ENCODE measurements around the gene EDAR. TPM values are rescaled to one million over a fixed set of nuclear protein-coding genes. Genes with fewer than 3 reads are reported as not detected.

The EDAR gene
- total RNA-seq, 1 donor from 2014 or later = not detected

DNA sequence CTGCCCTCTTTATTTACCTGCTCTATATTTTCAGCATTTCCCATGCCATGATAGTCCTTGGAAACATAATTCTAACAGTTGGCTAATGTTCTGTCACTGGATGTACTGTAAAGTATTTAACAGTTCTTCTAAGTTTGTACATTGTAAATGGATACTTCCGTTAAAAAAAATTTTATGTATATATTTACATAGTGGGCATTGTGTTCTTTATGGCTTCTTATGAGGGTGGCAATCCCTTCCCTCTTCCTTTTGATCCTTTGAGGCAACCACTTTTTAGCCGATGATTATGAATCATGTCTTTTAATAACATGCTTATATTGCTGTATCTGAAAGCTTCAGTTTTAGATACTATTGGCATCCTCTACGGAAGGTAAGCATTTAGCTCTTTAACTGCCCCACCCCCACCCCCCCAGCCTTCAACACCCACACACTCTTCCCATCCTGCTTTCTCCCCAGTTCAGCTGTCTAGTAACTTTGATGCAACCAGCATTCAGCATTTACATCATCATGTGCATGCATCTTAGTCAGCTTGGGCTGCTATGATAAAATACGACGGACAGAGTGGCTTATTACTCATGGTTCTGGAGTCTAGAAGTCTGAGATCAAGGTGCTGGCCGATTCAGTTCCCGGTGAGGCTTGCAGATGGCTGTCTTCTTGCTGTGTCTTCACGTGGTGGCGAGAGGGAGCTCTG lies 21.0 kb upstream of the EDAR start:
- ATAC-seq = no peak
- intact Hi-C loops (cut with micrococcal nuclease) = loop anchor here (10.0 kb wide), 1 partner anchor 895 kb away; no protein-coding TSS in a partner anchor
- no peak for DNase-seq

DNA sequence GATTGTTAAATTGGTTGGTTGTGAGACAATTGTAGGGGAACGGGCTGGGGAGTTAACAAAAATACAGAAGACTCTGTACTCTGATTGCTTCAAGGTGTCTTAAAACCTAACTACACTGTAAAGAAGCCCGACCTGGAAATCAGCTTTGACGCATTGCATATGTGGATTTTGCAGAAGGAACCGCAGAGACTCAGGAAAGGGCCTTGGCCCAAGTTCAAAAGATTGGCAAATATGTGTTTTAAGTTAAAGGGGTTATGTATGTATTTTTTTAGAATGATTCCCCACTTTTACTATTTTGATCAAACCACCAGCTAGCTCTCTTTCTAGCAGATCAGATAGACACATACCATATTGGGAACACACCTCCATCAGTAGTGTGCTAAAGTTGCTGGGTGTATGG lies 18.0 kb upstream of the EDAR start:
- intact Hi-C loops (cut with micrococcal nuclease) = no loop called here
- no peak for DNase-seq
- no peak for ATAC-seq

DNA sequence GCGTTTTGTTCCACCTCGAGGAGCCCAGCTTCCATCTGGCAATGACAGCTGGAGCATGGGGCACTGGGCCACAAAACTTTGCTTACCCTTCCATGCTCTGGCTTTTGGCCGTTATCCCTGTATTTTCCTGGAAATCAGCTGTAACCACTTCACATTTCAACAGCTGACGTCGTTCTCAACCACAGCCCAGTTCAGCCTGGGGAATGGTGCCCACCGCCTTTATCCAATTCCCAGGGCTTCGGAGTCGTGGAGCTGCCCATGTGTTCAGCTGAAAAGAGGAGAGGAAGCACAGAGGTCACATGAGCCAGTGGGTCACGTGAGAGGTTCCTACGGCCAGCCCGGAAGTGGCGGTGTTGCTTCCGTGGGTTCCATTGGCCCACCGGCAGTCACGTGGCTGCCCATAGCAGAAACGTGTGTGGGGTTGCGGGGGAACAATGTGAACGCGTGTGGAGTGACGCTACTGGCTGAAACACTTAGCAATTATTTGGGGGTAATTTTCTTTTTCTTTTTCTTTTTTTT lies 16.7 kb upstream of the EDAR start:
- no peak for ATAC-seq
- DNase-seq = no peak

DNA sequence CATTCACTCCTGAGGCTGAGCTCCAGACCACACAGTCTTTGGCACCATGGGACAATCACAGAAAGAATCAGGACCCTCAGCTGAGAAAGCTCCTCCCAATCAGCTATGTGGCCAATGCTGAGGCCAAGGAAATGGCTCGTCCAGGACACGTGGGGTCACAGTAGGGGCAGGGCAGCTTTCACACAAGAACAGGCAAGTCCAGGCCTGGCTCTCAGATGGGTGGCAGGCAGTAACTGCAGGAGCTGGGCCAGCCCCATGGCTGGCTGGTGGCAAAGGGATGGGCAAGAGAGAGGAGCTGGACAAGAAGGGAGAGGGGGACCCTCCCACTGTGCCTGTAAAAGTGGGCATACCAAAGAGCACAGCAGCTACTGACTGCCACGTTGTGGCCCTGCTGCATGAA lies 12.2 kb upstream of the EDAR start:
- intact Hi-C loops (cut with micrococcal nuclease) = no loop called here
- DNase-seq (no peak), ATAC-seq (no peak)

More for the DNA sequence above, 16.7 kb upstream of the EDAR start:
- intact Hi-C loops (cut with micrococcal nuclease) = no loop called here

DNA sequence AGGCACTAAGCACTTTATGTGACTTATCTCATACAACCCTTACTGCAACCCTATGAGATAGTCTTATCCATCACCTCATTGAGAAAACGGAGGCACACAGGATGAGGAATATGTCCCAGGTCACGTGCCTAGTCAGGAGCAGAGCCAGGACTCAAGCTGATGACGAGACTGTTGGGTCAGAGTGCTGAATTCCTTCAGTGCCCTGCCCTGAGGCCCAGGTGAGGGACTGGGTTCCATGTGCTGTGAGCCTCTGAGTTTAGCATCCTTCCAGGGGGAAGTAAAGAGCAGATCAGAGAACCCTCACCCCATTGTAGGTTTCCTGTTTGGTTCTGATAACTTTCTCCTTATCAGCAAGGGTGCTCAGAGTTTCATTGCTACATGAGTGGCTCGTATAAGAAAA lies 11.7 kb upstream of the EDAR start:
- DNase-seq (no peak), ATAC-seq (no peak)
- intact Hi-C loops (cut with micrococcal nuclease) = no loop called here

DNA sequence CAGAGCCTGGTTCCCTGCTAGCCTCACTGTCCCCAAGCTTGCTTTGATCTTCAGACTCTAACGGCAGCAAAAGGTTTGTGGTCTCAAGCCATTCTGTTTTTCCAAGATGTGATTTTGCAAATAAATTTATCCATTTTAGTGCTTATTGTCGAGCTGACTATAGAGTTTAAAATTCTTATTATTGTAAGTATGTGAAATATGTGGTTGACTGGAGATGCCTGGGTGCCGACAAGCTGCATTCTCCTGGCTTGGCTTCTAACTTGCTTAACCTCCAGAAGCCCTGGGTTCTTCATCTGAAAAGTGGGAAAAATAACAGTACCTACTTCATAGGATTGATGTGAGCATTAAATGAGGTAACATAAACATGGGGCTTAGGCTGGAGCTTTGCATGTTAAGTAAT lies 9.9 kb upstream of the EDAR start:
- intact Hi-C loops (cut with micrococcal nuclease) = no loop called here
- ATAC-seq (no peak), DNase-seq (no peak)

DNA sequence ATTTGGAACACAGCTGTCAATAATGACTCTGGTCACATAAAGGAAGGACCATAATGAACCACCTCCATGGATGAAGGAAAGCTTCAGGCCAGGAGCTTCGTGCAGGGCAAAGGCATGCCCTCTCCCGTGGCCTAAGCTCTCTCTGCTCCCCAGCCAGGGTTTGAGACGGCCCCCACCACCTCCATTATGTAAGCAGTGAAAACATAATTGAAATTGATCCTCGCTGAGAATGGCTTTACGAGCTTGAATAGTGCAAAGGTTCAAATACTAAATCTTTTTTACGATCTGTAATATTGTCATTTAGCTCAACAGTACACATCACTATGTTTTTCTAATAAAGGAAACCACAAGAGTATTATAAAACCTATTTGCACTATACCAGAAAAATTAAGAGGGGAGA lies 5.2 kb upstream of the EDAR start:
- ATAC-seq (no peak), DNase-seq (no peak)
- intact Hi-C loops (cut with micrococcal nuclease) = no loop called here

DNA sequence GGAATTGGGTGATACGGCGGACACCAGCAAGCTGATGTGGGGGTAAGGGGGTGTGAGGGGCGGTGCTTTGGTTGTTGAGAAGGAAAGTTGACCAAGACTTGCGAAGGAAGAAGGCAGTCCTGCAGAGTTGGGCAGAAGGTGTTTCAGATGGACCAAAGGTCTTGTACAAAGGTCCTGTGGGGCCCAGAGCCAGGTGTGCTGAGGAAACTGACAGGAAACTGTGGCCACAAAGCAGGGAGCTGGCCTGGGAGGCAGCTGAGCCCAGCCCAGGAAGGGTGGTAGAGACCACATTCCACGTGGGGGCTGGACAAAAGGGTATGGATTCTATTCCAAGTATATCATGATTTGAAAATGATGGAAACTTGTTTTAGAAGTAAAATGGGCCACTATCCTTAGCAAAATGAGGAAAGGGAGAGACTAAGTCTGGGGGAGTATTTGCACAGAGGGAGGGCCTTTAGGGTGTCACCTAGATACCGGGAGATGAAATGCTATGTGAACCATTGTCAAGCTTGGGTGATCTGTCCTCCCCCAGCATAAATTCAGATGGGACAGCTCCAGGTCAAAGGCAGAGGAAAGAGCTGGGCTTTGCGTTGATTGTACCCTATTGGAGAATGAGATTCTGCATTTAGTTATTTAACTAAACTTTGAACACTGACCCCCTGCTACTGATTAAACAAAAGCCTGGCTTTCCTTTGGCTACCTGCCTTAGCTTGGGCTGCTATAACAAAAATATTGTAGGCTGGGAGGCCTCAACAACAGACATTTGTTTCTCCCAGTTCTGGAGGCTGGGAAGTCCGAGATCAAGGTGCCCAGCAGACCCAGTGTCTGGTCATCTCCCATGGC lies 4.3 kb upstream of the EDAR start:
- DNase-seq (no peak), ATAC-seq (no peak)
- intact Hi-C loops (cut with micrococcal nuclease) = no loop called here

DNA sequence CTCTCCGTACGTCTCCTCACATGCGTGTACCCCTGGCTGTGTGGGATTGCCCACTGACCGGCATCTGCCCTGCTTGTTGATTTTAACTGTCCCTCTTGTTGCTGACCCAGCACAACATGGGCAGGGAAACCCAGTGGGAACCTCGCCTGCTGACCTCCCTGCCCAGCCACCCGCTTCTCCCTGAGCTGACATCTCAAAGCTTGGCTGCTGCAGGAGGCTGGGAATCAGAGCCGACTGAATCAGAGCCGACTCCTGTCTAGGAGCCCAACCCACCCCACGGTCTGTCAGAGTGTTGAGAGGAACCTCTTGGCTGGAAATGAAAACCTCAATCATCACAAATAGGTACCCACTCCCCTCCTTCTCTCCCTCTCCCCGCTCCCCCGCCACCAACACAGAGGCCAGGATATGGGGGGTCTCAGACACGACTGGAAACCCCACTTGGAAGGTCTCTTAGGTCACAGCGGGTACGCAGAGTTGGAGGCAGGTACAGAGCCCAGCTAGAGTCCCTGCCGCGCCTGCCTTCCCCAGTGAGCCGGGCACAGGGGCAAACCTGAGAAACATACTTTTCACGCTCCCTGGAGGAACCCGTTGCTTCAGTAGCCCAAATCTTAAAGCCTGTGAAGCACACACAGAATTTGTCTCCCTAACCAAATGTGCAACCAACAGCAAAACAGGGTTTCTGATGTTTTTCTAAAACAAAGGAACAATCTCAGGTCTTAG lies 784 bp downstream of the EDAR start:
- intact Hi-C loops (cut with micrococcal nuclease) = loop anchor here (10.0 kb wide), 1 partner anchor 133 kb away; no protein-coding TSS in a partner anchor
- DNase-seq (no peak), ATAC-seq (peak; percentile 27)

DNA sequence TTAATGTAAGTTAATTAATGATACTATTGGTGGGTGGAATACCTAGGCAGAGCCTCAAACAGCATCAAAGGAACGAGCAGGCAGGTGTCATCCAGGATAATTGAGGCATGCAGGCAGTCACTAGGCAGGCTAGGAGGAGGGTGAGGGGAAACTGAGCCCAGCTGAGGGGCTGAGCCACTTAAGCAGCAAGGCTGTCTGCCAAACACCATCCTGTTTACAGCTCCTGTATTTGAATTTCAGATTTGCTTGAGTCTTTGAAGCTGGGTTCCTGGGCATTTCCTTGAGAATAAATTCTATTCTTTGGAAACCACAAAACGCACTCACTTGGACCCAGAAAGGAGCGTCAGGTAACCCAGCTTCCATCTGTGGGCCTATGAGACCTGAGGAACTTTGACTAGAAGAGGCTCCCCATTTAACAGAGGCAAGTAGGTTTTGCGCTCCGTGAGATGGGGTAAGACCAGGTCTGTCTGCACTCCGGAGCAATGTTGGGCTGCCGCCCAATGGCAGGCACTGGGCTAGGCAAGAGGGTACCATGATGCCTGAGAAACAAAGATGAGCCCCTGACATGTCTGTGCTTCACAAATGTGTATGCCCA lies 2.0 kb downstream of the EDAR start:
- no peak for DNase-seq

DNA sequence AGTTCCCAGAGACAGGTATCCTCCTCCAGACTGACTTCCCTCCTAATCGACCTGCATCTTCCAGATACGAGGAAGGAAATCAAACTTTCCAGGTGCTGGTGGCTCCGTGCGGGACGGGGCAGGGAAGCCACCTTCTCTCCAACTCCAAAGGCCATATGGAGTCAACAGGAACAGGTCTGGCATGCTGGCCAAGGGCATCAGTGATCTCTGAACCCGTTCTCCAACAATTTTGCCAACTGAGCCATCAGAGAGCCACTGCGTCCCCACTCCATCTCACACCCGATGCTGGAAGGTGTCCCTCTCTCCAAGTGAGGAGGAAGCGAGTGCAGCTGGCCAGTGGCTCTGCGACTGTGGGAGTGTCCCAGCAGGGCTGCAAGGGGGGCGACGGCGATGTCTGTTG lies 5.4 kb downstream of the EDAR start:
- DNase-seq (no peak), ATAC-seq (no peak)
- intact Hi-C loops (cut with micrococcal nuclease) = loop anchor here (10.0 kb wide), 1 partner anchor 129 kb away; no protein-coding TSS in a partner anchor

More for the DNA sequence above, 2.0 kb downstream of the EDAR start:
- intact Hi-C loops (cut with micrococcal nuclease) = loop anchor here (10.0 kb wide), 1 partner anchor 132 kb away; no protein-coding TSS in a partner anchor
- ATAC-seq = no peak

DNA sequence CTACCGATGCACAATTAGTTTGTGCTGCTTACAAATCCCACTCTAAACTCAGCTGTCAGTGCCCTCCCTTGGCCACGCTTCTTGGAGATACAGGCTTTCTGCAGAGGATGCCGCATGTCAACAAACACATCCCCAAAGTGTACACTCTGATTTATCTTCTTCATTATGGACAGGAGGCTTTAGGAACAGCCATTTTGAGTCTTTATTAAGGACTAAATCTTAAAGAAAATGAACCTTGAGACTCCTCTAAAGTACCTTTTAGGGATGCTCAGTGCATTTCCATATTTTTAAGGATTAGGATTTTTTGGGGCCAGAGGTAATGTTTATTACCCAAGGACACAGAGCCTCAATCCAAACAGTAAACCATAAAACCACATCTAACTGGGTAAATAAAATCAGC lies 6.0 kb downstream of the EDAR start:
- intact Hi-C loops (cut with micrococcal nuclease) = loop anchor here (10.0 kb wide), 1 partner anchor 128 kb away; no protein-coding TSS in a partner anchor
- DNase-seq (no peak), ATAC-seq (no peak)

DNA sequence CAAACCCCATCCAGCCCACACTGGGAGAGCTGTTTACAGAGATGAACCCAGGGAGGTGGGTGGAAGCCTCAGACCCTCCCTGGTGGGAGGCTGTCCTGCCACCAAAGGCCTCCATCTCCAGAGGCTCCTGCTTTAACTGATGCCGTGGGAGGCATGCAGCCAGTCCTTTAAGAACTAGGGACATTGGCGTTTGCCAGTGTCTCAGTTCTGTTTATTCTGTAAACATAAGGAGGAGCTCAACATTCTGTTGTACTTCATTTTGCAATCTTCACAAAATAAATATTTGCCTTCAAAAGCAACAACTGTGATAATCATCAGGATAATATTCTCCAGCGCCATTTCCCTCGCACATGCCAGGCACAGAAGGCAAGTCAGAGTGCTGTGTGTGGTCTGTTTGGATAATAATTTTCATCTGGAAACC lies 6.8 kb downstream of the EDAR start:
- DNase-seq (no peak), ATAC-seq (no peak)
- intact Hi-C loops (cut with micrococcal nuclease) = loop anchor here (10.0 kb wide), 1 partner anchor 127 kb away; no protein-coding TSS in a partner anchor

DNA sequence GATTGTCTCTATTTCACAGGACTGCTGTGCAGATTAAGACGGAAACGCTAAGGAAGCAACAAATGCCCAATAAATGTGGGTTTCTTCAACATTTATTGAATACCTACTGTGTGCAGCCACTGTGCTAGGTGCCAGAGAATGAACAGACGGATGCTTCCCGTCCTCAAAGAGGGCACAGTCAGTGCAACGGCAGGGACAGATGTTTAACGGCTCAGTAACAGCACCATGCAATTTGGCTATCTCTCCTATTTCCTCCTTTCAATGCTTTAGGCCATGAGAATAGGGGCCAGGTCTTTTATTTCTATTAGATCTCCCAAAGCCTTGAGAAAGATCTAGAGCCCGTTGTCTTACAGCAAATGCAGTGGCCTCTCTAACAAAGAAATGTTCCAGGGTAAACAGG lies 7.2 kb downstream of the EDAR start:
- no peak for DNase-seq
- intact Hi-C loops (cut with micrococcal nuclease) = loop anchor here (10.0 kb wide), 1 partner anchor 127 kb away; no protein-coding TSS in a partner anchor
- ATAC-seq = no peak

DNA sequence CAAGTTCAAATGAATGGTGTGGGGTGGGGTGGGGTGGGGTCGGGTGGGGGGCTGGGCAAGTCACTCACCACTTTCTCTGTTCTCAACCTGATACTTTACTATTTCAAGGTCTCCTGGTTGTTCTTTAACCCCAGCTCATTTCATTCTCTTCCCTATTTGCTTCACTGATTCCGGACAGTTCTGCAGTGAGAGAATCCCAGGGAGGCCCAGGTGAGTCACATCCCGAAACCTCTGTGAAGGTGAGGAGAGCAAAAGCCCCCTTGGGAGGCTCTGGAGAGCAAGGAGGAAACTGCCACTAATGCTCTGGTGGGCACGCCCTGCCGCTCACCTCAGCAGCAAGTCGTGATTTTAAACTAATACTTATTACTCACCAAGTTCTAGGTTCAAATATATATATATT lies 8.9 kb downstream of the EDAR start:
- intact Hi-C loops (cut with micrococcal nuclease) = loop anchor here (10.0 kb wide), 1 partner anchor 125 kb away; no protein-coding TSS in a partner anchor
- no peak for DNase-seq
- ATAC-seq = no peak

DNA sequence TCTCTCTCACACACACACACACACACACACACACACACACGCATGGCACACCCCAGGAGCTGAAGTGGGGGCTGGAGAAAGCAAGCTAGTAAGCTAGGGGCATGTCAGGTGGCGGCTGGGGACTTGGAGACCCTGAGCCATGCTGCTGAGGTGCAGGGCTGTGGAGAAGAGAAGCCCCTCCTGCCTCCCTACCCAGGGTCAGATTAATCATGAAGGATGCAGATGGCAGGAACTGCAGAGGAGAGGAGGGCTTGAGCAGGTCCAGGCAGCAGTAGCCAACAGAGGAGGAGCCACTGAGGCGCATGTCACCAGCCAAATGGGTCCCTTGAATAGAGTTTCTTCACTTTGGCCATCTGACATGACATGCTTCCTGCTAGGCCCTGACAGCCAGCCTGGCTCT lies 9.6 kb downstream of the EDAR start:
- no peak for DNase-seq
- no peak for ATAC-seq
- intact Hi-C loops (cut with micrococcal nuclease) = no loop called here

DNA sequence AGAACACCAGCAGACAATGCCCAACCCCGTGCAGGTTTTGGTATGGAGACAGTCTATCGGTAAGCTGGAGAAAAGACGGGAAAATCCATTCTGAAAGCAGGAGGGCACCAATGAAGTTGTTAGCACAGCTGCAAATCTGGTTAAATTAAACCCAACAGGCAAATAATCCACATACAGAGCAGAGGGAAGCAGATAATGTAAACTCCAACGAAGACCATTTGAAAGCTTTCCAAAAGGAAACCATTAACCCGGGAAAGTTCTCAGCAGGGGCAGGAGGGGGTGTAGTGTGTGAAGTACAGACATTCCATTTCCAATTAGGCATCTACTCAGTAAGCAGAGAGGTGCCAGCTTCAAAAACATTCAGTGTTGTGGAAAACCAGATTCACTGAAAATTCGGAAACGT lies 10.3 kb downstream of the EDAR start:
- intact Hi-C loops (cut with micrococcal nuclease) = no loop called here

DNA sequence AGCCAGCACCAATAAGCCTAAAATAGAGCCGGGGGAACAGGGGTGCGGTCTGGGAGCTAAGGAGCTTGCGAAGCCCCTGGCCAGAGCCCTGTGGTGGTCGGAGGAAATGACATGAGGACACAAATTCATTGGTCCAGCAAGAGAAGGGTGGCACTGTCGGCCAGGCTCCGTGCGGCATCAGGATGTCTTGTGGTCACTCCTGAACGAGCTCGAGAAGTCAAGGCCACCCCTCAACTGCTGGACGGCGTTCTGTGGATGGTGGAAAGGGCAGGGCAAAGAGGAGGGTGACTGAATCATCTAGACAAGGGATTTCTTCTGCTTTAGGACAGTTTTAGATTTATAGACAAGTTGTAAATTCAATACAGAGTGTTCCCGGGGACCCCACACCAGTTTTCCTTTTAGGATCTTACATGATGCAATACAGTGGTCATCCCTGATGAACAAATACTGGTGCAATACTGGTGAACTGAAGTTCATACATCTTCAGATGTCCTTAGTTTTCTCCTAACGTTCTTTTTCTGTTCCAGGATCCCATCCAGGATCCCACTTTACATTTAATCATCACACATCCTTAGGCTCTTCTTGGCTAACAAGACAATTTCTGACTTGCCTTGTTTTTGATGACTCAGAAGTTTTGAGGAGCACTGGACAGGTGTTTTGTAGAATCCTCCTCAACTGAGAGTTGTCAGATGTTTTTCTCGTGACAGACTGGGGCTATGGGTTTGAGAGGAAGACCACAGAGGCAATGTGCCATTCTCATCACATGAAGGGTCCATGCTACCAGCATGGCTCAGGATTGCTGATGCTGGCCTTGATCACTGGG lies 13.2 kb downstream of the EDAR start:
- intact Hi-C loops (cut with micrococcal nuclease) = no loop called here
- DNase-seq (no peak), ATAC-seq (no peak)

More for the DNA sequence above, 10.3 kb downstream of the EDAR start:
- ATAC-seq (no peak), DNase-seq (no peak)
